ENCODE results near the gene MED16. TPM values are rescaled to one million over a fixed set of nuclear protein-coding genes. Genes with fewer than 3 reads are reported as not detected.

MED16 gene
- total RNA-seq, 3 donors from 2014 or later: 14.9 to 33.1 (median 32.8) TPM

GRCh38 chr19:912181-913079, 19.4 kb upstream of the MED16 start:
- no peaks in the 10 kb centered on the region for H3K9me3 ChIP-seq
- peak overlapping the region; percentile 96 to 98 for H3K27ac ChIP-seq
- H3K4me3 ChIP-seq: peak overlapping the region; percentile 80 to 98 (median 85)
- H3K36me3 ChIP-seq: no peaks in the 10 kb centered on the region
- DNase-seq (ENCODE audit: low spot score in 2 of 2): peak in 1 of 2 donors; percentile 41
- intact Hi-C loops (cut with DNase I; ENCODE audit: low total_unique reads): no loop called here
- H3K27me3 ChIP-seq: peaks cover 0 to 6% of the 10 kb centered on the region in 2 donors
- TF ChIP-seq, protein P1, sequence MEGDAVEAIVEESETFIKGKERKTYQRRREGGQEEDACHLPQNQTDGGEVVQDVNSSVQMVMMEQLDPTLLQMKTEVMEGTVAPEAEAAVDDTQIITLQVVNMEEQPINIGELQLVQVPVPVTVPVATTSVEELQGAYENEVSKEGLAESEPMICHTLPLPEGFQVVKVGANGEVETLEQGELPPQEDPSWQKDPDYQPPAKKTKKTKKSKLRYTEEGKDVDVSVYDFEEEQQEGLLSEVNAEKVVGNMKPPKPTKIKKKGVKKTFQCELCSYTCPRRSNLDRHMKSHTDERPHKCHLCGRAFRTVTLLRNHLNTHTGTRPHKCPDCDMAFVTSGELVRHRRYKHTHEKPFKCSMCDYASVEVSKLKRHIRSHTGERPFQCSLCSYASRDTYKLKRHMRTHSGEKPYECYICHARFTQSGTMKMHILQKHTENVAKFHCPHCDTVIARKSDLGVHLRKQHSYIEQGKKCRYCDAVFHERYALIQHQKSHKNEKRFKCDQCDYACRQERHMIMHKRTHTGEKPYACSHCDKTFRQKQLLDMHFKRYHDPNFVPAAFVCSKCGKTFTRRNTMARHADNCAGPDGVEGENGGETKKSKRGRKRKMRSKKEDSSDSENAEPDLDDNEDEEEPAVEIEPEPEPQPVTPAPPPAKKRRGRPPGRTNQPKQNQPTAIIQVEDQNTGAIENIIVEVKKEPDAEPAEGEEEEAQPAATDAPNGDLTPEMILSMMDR (IDR thresholded peaks at IDR 0.05): no peak
- no peak for TF ChIP-seq POLR2AphosphoS5 (IDR thresholded peaks at IDR 0.05)
- TF ChIP-seq POLR2A (IDR thresholded peaks at IDR 0.05): no peak
- peaks cover 3 to 8% of the 10 kb centered on the region in 2 donors for H3K4me1 ChIP-seq

DNA sequence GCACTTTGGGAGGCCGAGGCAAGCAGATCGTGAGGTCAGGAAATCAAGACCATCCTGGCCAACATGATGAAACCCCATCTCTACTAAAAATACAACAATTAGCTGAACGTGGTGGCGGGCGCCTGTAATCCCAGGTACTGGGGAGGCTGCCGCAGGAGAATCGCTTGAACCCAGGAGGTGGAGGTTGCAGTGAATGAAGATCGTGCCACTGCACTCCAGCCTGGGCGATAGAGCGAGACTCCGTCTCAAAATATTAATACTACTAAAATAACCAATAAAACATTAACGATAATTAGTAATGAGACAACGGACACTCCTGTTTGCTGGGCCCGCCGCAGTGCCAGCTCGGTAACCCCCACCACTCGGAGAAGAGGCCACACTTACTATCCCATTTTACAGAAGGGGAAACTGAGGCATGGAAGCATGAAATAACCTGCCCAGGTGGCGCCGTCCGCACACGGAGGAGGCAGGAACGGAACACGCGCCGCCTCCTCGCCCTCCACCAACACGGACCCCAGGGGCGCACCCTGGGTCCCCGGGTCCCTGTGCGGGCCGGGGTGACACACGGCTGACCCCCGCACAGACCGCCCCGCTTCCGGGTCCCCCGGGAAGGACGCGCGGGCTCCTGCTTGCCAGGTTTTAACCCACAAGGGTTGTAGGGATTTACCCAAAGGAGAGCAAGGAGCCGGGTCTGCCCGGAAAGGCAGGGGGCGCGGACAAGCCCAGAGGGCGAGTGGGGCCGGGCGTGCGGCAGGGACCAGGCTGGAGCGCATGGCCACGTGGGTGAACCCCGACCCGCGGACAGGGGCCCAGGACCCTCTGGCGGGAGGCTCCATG, 18.4 kb upstream of the MED16 start:
- Histone ChIP-seq H3K4me3 (peak overlapping the region in 1 of 3 donors; percentile 98), H3K4me1 (peaks cover 3 to 6% of the 10 kb centered on the region in 2 donors), H3K9me3 (no peaks in the 10 kb centered on the region), H3K36me3 (no peaks in the 10 kb centered on the region), H3K27ac (peak overlapping the region; percentile 96 to 98), H3K27me3 (no peaks in the 10 kb centered on the region)
- TF ChIP-seq POLR2AphosphoS5 (IDR thresholded peaks at IDR 0.05) (no peak), POLR2A (IDR thresholded peaks at IDR 0.05) (no peak)
- TF ChIP-seq, protein P1 (IDR thresholded peaks at IDR 0.05): no peak
- no peak for DNase-seq (ENCODE audit: low spot score in 2 of 2)
- intact Hi-C loops (cut with DNase I; ENCODE audit: low total_unique reads): no loop called here

DNA sequence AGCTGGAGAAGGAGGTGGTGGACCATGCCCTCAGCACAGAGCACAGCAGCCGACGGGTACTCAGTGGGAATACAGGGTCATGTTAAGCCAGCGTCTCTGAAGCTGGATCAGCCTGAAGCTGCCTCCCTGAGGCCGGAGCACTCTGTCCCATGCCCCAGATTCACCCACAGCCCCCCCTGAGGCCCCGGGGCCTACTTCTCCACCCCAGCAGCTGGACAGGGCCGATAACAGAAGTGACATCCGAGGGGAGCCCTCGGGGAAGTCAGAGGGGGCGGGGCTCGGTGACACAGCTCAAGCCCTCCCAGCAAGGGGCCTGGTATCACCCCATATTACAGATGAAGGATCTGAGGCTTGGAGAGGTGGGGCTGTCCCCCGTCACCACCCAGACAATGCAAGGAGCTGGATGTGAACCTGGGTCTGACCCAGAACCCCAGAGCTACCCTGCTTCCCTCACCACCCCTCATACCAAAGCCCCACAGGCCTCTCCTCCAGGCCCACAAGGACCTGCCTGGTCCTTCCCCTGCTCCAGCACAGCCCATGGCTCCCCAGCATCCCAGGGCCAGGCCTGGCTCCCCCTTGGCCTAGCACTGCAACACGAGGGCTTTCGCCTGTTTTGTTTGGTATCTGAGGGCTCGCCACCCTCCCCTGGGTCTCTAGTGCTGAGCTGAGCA, 14.3 kb upstream of the MED16 start:
- Histone ChIP-seq H3K4me3 (no peak overlapping the region), H3K4me1 (peaks cover 0 to 6% of the 10 kb centered on the region in 2 donors), H3K27me3 (no peaks in the 10 kb centered on the region), H3K27ac (peak overlapping the region in 1 of 2 donors; percentile 3), H3K36me3 (no peaks in the 10 kb centered on the region), H3K9me3 (no peaks in the 10 kb centered on the region)
- no peak for DNase-seq (ENCODE audit: low spot score in 2 of 2)
- intact Hi-C loops (cut with DNase I; ENCODE audit: low total_unique reads): no loop called here
- no peak for TF ChIP-seq POLR2A (IDR thresholded peaks at IDR 0.05)
- TF ChIP-seq, protein P1 (IDR thresholded peaks at IDR 0.05): no peak
- no peak for TF ChIP-seq POLR2AphosphoS5 (IDR thresholded peaks at IDR 0.05)

DNA sequence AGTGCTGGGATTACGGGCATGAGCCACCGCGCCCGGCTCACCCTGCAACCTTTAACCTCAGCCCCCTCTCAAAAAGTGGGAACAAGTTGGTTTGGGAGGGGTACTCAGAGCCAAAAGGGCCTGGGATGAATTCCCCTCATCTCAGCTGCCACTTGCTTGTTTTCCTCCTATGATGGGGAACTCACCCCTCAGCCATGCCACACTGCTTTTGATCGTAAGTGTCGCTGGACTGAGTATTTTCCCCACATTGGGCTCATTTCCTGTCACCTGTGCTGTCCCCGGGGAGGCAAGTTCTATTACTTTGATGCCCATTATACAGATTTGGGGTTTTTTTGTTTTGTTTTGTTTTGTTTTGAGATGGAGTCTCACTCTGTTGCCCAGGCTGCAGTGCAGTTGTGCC, 13.5 kb upstream of the MED16 start:
- intact Hi-C loops (cut with DNase I; ENCODE audit: low total_unique reads): no loop called here

More for the DNA sequence above, 13.5 kb upstream of the MED16 start:
- Histone ChIP-seq H3K27ac (no peak overlapping the region), H3K27me3 (no peaks in the 10 kb centered on the region), H3K36me3 (no peaks in the 10 kb centered on the region), H3K9me3 (no peaks in the 10 kb centered on the region), H3K4me3 (no peak overlapping the region), H3K4me1 (peaks cover 0 to 6% of the 10 kb centered on the region in 2 donors)
- DNase-seq (ENCODE audit: low spot score in 2 of 2): no peak
- TF ChIP-seq, protein P1 (IDR thresholded peaks at IDR 0.05): no peak
- TF ChIP-seq POLR2AphosphoS5 (IDR thresholded peaks at IDR 0.05): no peak
- TF ChIP-seq POLR2A (IDR thresholded peaks at IDR 0.05): no peak
